ENCODE data around the gene EPHB1.

The EPHB1 gene

DNA sequence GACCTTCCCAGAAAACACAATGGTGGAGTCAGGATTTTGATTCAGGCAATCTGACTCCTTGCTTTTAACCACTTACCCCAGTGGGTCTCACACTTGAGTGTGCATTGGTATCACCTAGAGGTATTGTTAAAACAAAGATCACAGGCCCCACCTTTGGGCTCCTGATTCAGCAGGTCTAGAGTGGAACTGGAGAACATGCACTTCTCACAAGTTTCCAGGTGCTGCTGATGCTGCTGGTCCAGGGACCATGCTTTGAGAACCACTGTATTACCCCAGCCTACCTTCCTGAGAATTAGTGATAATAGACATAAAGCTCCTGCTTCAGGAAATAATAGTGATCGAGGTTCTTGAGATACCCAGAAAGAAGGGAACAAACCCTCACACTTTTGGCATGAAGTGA lies 466.9 kb downstream of the EPHB1 start:
- DNase-seq, result no peak

DNA sequence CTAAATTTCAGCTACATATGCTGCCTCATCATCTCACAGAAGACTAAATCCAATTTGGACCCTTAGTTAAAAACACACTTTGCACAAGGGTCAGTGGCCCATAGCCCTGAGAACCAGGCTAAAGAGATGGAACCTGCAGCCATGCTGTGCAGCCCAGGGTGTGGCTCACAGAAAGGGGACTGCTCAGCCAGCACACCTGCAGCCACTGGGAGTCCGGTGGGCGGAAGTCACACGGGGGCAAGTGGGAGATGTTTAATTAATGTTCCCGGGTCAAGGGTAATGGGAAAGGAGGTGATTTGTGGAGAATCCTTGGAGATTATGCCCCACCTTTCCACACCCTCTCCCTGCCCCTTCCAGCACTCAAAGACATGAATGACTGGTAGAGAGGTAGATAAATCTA lies 467.4 kb downstream of the EPHB1 start:
- DNase-seq, result no peak

GRCh38 chr3:135263331-135263730 lies 468.3 kb downstream of the EPHB1 start:
- DNase-seq, result no peak

DNA sequence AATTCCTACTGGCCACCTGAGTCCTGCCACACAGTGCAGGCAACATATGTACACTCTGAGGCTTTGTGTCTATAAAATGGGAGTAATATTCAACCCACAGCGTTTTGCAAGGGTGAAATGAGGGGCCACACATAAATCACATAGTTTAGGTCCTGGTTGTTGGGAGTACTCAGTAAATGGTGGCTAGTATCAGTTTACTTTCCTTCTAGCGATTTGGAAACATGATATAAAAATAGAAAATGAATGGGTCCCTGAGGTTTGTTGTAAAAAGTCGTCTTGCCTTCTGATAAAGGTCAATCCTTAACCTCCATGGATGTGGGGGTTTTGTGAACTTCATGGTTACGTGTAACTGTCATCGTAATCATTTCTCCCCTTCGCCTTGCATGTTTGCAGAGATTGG lies 472.4 kb downstream of the EPHB1 start:
- no peak for DNase-seq

DNA sequence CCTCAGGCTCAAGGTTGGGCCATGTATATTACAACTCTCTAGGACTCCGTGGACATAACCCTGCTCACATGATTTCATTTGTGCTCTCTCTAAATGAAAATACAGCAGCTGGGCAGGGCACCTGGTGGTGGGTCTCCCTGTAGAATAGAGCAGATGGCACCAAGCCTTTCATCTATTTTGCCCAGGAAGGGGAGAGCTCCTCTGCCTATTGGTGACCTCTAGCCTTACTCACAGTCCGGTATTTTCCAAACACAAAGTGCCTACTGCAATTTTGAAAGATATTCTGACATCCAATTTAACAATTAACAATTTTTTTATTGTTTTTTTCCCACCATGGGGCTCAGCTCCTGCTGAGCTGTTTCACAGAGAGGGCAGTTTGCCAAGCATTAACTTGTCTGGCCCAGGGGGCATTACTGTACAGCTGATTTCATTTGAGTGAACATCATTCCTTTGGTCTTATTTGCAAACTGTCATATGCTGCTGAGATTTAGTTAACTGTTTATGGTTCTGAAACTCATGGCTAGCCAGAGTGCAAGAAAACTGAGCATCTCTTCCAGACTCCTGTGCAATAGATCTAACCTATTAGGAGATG lies 474.0 kb downstream of the EPHB1 start:
- DNase-seq, result no peak

GRCh38 chr3:135271177-135272025 lies 476.3 kb downstream of the EPHB1 start:
- DNase-seq, result no peak

DNA sequence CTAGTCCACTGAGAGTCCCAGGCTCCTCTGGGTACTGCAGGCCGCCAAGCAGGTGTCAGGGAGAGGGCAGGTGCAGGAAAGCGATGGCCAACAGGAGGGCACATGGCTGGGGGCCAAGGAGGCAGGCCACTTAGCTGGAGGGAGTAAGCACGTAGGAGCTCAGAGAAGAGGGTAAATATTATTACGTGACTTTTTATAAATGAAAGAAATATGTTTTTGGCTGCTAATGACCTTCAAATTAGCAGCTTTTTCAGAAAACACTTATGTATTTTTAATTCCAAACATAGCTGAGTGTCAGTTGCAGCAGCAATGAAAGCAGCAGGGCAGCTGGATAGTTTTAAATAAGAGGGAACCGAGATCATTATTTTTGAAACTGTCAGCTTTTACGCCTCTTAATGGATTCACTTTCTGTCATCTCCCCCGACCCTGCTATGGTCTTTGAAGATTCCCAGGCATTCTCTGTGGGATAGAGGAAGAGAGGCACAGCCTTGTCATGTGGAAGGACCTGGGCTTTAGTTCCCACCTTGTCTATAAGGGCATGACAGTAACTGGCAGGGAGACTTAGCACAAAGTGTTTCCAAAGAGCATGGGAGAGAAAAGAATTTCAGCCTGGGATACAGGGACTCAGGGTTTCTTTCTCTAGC lies 477.1 kb downstream of the EPHB1 start:
- no peak for DNase-seq

GRCh38 chr3:135292162-135292561 lies 497.1 kb downstream of the EPHB1 start:
- DNase-seq, result no peak

GRCh38 chr3:135301670-135302069 lies 506.6 kb downstream of the EPHB1 start:
- no peak for DNase-seq

DNA sequence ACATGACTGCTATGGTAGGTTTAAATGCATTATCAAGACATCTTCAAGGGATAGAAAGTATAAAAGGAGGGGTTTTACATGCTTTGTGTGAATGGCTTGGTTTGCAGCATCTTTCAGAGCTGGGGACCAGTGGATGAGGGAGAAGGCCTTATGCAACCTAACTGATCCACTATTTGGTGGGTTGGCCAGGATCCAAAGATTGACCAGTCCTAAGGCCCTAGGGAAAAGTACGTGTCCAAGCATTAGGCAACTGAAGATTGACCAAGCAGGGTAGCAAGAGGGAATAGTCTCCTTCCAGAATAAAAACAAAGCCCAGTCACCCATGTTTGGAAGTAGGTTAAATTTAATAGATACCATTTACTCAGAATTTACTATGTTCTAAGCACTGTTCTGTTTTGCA lies 509.3 kb downstream of the EPHB1 start:
- no peak for DNase-seq
